ENCODE measurements around the gene LNX1. TPM values are rescaled to one million over a fixed set of nuclear protein-coding genes. Genes with fewer than 3 reads are reported as not detected.

Gene LNX1
- total RNA-seq, 1 donor from 2014 or later: 5.4 TPM

GRCh38 chr4:53633608-53634007 is 42.3 kb upstream of the LNX1 start:
- intact Hi-C loops (cut with DNase I): no loop called here
- no peak for DNase-seq
- H3K27ac ChIP-seq: no peak overlapping the region

GRCh38 chr4:53629296-53629695 is 38.0 kb upstream of the LNX1 start:
- H3K27ac ChIP-seq: no peak overlapping the region
- intact Hi-C loops (cut with DNase I): no loop called here

More at GRCh38 chr4:53633608-53634007, 42.3 kb upstream of the LNX1 start:
- peak; percentile 49 to 66 for ATAC-seq
- H3K36me3 ChIP-seq: no peaks in the 10 kb centered on the region
- H3K27me3 ChIP-seq (ENCODE audit: low read depth): no peaks in the 10 kb centered on the region
- no peak overlapping the region for H3K4me3 ChIP-seq
- no peaks in the 10 kb centered on the region for H3K4me1 ChIP-seq
- no peak for TF ChIP-seq CTCF (IDR thresholded peaks at IDR 0.05)
- H3K9me3 ChIP-seq: no peaks in the 10 kb centered on the region

GRCh38 chr4:53626491-53626890 is 35.2 kb upstream of the LNX1 start:
- no peak for DNase-seq
- intact Hi-C loops (cut with DNase I): no loop called here
- no peak for TF ChIP-seq CTCF (IDR thresholded peaks at IDR 0.05)
- H3K9me3 ChIP-seq: no peaks in the 10 kb centered on the region
- ATAC-seq: no peak
- H3K36me3 ChIP-seq: no peaks in the 10 kb centered on the region
- H3K27me3 ChIP-seq (ENCODE audit: low read depth): no peaks in the 10 kb centered on the region
- no peaks in the 10 kb centered on the region for H3K4me1 ChIP-seq
- no peak overlapping the region for H3K4me3 ChIP-seq
- no peak overlapping the region for H3K27ac ChIP-seq

More at GRCh38 chr4:53629296-53629695, 38.0 kb upstream of the LNX1 start:
- ATAC-seq: no peak
- TF ChIP-seq CTCF (IDR thresholded peaks at IDR 0.05): no peak
- Histone ChIP-seq H3K36me3 (no peaks in the 10 kb centered on the region), H3K4me3 (no peak overlapping the region), H3K4me1 (no peaks in the 10 kb centered on the region), H3K27me3 (ENCODE audit: low read depth) (no peaks in the 10 kb centered on the region), H3K9me3 (no peaks in the 10 kb centered on the region)
- DNase-seq: no peak

GRCh38 chr4:53625888-53626287 is 34.6 kb upstream of the LNX1 start:
- TF ChIP-seq CTCF (IDR thresholded peaks at IDR 0.05): no peak
- Histone ChIP-seq H3K4me3 (no peak overlapping the region), H3K36me3 (no peaks in the 10 kb centered on the region), H3K27ac (no peak overlapping the region), H3K27me3 (ENCODE audit: low read depth) (no peaks in the 10 kb centered on the region), H3K9me3 (no peaks in the 10 kb centered on the region), H3K4me1 (no peaks in the 10 kb centered on the region)
- intact Hi-C loops (cut with DNase I): no loop called here
- DNase-seq: no peak
- no peak for ATAC-seq

- no peaks in the 10 kb centered on the region for H3K27me3 ChIP-seq (ENCODE audit: low read depth)
- H3K36me3 ChIP-seq: no peaks in the 10 kb centered on the region
- no peak overlapping the region for H3K27ac ChIP-seq
- ATAC-seq (no peak), DNase-seq (no peak)
- H3K9me3 ChIP-seq: no peaks in the 10 kb centered on the region
- intact Hi-C loops (cut with DNase I): no loop called here
- H3K4me1 ChIP-seq: no peaks in the 10 kb centered on the region
- TF ChIP-seq CTCF (IDR thresholded peaks at IDR 0.05): no peak
- no peak overlapping the region for H3K4me3 ChIP-seq
Measured at GRCh38 chr4:53622739-53623151, 31.5 kb upstream of the LNX1 start.

- Histone ChIP-seq H3K27me3 (ENCODE audit: low read depth) (no peaks in the 10 kb centered on the region), H3K36me3 (no peaks in the 10 kb centered on the region), H3K9me3 (no peaks in the 10 kb centered on the region), H3K4me1 (no peaks in the 10 kb centered on the region), H3K27ac (no peak overlapping the region), H3K4me3 (no peak overlapping the region)
- no peak for ATAC-seq
- no peak for TF ChIP-seq CTCF (IDR thresholded peaks at IDR 0.05)
- DNase-seq: no peak
- intact Hi-C loops (cut with DNase I): no loop called here
Measured at GRCh38 chr4:53620956-53621355, 29.7 kb upstream of the LNX1 start.

All from lower lobe of right lung (tissue), 2 donors.